ENCODE measurements around the gene MRPL36.

The MRPL36 gene

DNA sequence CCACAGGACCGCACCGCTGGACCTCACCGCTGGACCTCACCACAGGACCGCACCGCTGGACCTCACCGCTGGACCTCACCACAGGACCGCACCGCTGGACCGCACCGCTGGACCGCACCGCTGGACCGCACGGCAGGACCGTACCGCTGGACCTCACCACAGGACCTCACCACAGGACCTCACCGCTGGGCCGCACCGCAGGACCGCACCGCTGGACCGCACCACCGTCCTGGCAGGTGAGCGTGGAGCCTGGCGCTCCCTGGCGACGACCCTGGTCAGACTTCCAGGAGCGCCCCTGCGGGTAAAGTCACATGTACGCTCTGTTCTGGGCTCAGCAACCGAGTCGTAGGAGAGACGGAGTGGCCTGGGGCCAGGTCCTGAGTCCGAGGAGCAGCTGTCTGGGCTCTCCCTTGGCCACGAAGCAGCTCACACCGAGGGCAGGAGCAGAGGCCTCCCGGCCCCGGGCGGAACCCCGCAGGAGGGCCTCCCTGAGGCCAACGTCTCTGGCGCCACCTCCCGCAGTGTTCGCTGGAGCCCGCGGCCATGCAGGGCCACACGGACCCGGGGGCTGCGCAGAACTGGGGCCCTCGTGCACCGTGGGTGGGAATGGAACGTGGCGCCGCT is 30.5 kb downstream of the MRPL36 start:
- peaks cover 41% of the 10 kb centered on the region for H3K4me1 Mint-ChIP-seq
- DNase-seq: no peak
- H3K9me3 Mint-ChIP-seq: peaks cover 6% of the 10 kb centered on the region
- peaks cover 30% of the 10 kb centered on the region for H3K27me3 Mint-ChIP-seq (ENCODE audit: low read depth, poor library complexity)
- TF ChIP-seq, protein P1, sequence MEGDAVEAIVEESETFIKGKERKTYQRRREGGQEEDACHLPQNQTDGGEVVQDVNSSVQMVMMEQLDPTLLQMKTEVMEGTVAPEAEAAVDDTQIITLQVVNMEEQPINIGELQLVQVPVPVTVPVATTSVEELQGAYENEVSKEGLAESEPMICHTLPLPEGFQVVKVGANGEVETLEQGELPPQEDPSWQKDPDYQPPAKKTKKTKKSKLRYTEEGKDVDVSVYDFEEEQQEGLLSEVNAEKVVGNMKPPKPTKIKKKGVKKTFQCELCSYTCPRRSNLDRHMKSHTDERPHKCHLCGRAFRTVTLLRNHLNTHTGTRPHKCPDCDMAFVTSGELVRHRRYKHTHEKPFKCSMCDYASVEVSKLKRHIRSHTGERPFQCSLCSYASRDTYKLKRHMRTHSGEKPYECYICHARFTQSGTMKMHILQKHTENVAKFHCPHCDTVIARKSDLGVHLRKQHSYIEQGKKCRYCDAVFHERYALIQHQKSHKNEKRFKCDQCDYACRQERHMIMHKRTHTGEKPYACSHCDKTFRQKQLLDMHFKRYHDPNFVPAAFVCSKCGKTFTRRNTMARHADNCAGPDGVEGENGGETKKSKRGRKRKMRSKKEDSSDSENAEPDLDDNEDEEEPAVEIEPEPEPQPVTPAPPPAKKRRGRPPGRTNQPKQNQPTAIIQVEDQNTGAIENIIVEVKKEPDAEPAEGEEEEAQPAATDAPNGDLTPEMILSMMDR (IDR thresholded peaks at IDR 0.05): no peak
- H3K27ac Mint-ChIP-seq: no peak overlapping the region
- no peaks in the 10 kb centered on the region for H3K36me3 Mint-ChIP-seq (ENCODE audit: low read depth)
- H3K4me3 Mint-ChIP-seq: no peak overlapping the region

DNA sequence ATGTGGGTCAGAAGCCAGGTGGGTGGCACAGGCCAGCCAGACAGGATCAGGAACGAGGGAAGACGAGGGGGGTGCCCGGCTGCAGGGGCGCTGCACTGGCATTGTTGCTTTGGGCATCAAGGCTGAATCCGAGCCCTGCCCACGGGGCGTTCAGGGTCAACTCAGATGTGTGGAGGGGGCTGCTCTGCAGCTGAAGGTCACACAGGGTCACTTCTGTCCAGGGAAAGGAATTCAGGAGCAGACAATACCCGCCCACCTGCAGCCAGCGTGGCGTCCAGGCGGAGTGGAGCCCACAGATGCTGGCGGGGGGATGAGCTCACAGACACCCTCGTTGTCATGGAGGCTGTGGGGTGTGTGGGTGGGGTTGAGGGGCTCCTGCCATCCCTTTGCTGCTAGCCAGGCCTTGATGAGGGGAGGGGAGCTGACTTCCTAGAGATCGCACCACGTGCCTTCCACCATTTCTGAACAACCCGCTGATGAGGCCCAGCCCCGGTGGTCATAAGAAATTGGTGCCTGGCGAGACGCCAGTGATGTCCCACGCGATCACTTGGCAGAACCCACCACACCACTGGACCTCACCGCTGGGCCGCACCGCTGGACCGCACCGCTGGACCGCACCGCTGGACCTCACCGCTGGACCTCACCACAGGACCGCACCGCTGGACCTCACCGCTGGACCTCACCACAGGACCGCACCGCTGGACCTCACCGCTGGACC is 31.2 kb downstream of the MRPL36 start:
- Mint-ChIP-seq H3K36me3 (ENCODE audit: low read depth) (no peaks in the 10 kb centered on the region), H3K9me3 (peaks cover 3% of the 10 kb centered on the region), H3K27me3 (ENCODE audit: low read depth, poor library complexity) (peaks cover 28% of the 10 kb centered on the region), H3K4me1 (peaks cover 48% of the 10 kb centered on the region), H3K27ac (no peak overlapping the region), H3K4me3 (no peak overlapping the region)
- DNase-seq: no peak
- TF ChIP-seq, protein P1 (IDR thresholded peaks at IDR 0.05): no peak

DNA sequence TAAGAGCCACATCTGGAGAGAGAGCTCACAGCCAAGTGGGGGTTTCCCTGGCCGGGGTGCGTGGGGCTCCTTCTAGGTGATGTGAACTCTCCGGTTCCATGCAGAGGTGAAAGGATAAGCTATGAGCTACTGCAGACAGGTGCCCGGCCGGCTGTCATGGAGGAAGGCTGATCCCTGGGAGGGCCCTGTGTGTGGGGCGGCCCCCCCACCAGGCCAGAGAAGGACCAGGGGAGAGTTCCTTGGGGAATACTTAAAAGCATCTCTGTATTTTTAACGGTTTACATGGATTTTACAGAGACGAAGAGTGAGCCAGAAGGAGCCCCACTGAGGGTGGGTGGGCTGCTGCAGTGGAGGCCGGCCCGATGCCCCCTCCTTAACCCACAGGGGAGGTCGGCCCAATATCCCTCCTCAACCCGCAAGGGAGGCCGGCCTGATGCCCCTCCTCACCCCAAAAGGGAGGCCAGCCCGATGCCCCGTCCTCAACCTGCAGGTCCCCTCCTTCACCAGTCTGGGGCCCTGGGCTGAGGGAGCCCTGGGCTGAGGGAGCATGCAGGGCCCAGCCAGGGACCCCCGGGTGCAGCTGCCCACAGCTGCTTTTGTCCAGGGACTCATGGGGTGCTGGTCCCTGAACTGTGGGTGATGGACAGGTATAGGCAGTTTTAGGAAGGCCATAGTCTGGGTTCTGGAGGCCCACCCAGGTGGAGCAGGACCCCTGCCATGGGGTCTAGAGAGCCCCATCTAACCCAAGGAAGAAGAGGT is 31.9 kb downstream of the MRPL36 start:
- H3K9me3 Mint-ChIP-seq: no peaks in the 10 kb centered on the region
- peaks cover 26% of the 10 kb centered on the region for H3K27me3 Mint-ChIP-seq (ENCODE audit: low read depth, poor library complexity)
- no peaks in the 10 kb centered on the region for H3K36me3 Mint-ChIP-seq (ENCODE audit: low read depth)
- no peak overlapping the region for H3K27ac Mint-ChIP-seq
- DNase-seq: no peak
- H3K4me3 Mint-ChIP-seq: no peak overlapping the region
- TF ChIP-seq, protein P1 (IDR thresholded peaks at IDR 0.05): no peak
- peaks cover 49% of the 10 kb centered on the region for H3K4me1 Mint-ChIP-seq

DNA sequence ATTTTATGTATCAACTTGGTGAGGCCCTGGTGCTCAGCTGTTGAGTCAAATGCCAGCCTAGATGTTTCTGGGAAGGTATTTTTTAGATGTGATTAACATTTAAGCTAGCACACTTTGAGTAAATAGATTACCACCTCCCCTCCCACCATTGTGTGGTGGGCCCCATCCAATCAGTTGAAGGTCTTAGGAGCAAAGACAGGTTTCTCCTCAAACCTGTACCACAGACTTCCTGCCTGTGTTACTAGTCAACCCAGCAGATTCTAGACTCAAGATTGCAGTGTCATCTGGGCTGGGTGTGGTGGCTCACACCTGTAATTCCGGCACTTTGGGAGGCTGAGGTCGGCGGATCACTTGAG is 33.8 kb downstream of the MRPL36 start:
- TF ChIP-seq, protein P1 (IDR thresholded peaks at IDR 0.05): no peak
- H3K36me3 Mint-ChIP-seq (ENCODE audit: low read depth): no peaks in the 10 kb centered on the region
- peaks cover 38% of the 10 kb centered on the region for H3K4me1 Mint-ChIP-seq
- peaks cover 25% of the 10 kb centered on the region for H3K27me3 Mint-ChIP-seq (ENCODE audit: low read depth, poor library complexity)
- DNase-seq: no peak
- H3K9me3 Mint-ChIP-seq: no peaks in the 10 kb centered on the region
- H3K27ac Mint-ChIP-seq: no peak overlapping the region
- no peak overlapping the region for H3K4me3 Mint-ChIP-seq

DNA sequence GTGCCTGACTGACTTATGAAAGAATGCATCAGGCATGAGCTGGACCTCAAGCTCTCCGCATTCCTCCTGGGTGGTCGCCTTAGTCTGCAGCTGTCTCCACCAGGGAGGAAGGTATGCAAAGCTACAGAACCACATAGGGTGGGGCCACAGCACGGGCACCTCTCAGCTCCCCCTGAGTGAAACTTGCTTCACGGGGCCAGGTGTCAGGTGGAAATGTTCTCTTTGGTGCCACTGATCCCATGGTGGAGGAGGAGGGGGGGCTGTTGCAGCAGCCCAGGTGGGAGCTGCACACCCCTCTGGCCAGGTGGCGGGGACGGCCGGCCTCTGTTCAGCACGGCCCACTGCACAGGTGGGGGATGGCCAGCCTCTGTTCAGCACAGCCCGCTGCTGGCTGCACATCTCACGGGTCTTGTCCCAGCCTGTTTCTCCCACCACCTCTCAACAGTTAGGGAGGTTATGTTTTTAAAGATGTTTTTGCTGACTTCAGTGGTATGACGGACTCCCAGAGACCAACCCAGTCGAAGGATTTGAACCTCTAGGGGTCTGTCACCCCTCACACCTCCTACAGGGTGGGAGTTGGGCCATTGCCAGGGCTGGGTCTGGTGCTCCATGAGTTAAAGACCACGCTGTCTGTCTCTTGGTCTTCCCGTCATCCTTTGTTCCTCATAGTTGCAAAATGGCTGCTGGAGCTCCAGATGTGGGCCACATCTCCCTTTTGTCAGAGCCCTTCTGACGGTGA is 34.3 kb downstream of the MRPL36 start:
- H3K9me3 Mint-ChIP-seq: no peaks in the 10 kb centered on the region
- H3K4me1 Mint-ChIP-seq: peaks cover 37% of the 10 kb centered on the region
- no peak overlapping the region for H3K4me3 Mint-ChIP-seq
- peaks cover 20% of the 10 kb centered on the region for H3K27me3 Mint-ChIP-seq (ENCODE audit: low read depth, poor library complexity)
- no peak overlapping the region for H3K27ac Mint-ChIP-seq
- TF ChIP-seq, protein P1 (IDR thresholded peaks at IDR 0.05): no peak
- no peak for DNase-seq
- H3K36me3 Mint-ChIP-seq (ENCODE audit: low read depth): no peaks in the 10 kb centered on the region
